HL-60/S4 treated with phorbol 12-myristate 13-acetate at 8.2 ng/mL for 4 days and 3 days (cell line): Measurements from ENCODE around the gene LGALS3.

ENCODE experiments used
- in situ Hi-C: fragments of 300-500 bp; cut with MboI; formaldehyde crosslinking; loops from 2 replicates; pipeline ENCODE4 v1.15.0; 2022; ENCODE audit warnings: low sequenced_read_pairs

Gene LGALS3

GRCh38 chr14:55111122-55111708 lies 17.8 kb upstream of the LGALS3 start:
- in situ Hi-C loops: no loop called here

DNA sequence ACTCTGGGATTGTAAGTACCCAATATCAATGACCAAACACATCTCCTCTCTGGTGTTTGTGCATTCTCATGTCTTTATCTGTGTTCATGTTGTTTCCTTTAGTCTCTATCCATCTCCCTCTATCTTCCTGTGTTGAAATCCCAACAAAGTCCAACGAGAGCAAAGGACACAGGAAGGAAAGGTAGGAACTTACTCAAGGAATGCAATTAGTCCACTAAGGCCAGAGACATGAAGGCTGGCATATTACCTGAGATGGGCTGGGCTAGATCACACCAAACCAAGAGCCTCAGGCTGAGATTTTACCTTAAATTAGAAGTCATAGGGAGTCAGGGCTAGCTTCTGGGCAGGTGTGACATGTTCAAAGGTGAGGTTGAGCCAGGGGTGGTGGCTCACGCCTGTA lies 14.3 kb upstream of the LGALS3 start:
- in situ Hi-C loops: no loop called here

DNA sequence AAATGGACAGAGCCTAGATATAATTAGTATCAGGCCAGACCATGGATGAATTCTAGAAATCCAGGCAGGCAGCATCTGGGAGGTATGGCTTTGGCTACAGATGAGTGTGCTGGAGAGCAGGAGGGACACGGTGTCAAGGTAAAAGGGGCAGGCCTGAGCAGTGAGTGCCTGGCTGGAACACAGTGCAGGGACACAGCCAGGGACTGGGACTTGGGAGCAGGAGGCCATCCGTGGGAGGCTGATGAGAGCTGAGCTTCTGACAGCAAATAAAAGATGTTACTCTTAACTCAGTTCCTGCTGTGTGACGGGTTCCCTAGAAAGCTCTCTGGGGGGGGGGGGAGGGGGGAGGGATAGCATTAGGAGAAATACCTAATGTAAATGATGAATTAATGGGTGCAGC lies 13.6 kb upstream of the LGALS3 start:
- in situ Hi-C loops: no loop called here

DNA sequence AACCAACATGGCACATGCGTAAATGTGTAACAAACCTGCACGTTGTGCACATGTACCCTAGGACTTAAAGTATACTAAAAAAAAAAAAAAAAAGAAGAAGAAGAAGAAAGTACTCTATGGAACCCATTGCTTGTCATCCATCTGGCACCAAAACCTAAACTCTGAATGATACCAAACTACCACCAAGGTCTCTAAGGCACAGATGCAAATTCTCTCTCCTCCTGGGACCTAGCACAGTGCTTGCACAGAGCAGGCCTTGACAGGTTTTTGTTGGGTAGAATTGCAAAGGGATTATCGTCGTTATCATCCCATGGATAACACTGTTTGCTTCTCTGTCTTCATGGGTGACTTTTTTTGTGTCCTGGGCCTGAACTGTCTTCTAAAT lies 13.2 kb upstream of the LGALS3 start:
- in situ Hi-C loops: no loop called here

GRCh38 chr14:55116246-55117030 lies 12.6 kb upstream of the LGALS3 start:
- in situ Hi-C loops: no loop called here

- in situ Hi-C loops: no loop called here
Measured at GRCh38 chr14:55117803-55118441, 11.1 kb upstream of the LGALS3 start.

- in situ Hi-C loops: no loop called here
Measured at GRCh38 chr14:55118761-55119160, 10.3 kb upstream of the LGALS3 start.

- in situ Hi-C loops: no loop called here
Measured at GRCh38 chr14:55120571-55121495, 8.2 kb upstream of the LGALS3 start.

GRCh38 chr14:55121628-55122439 lies 7.2 kb upstream of the LGALS3 start:
- in situ Hi-C loops: no loop called here

DNA sequence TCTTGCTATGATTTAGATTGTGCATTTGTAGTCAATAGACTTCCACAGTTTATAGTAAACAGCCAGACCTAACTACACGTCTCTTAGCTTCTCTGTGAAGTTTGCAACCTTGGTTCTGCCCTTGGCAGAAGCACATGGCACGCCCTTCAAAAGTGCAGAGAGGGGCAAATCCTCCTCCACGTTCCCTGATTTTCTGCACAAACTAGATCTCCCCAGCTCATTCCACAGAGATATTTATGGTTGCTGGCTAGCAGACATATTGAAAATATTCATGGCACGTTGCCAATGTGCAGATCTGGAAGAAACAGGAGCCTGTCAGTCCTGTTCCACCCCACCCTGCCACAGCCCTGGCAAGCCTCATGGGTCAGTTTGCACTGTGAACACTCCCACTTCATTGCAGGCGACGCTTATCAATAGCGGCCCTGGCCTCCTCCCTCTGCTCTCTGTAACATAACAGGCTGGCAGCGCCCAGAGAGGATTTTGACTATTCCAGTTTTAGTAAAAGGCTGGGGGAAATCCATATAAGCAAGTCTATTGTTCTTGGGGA lies 6.5 kb upstream of the LGALS3 start:
- in situ Hi-C loops: no loop called here

- in situ Hi-C loops: no loop called here
Measured at GRCh38 chr14:55123101-55123500, 6.0 kb upstream of the LGALS3 start.

GRCh38 chr14:55123852-55124639 lies 5.0 kb upstream of the LGALS3 start:
- in situ Hi-C loops: no loop called here

- in situ Hi-C loops: no loop called here
Measured at GRCh38 chr14:55124774-55125386, 4.2 kb upstream of the LGALS3 start.

- in situ Hi-C loops: no loop called here
Measured at GRCh38 chr14:55125403-55125802, 3.6 kb upstream of the LGALS3 start.

GRCh38 chr14:55126034-55126433 lies 3.0 kb upstream of the LGALS3 start:
- in situ Hi-C loops: no loop called here

- in situ Hi-C loops: no loop called here
Measured at GRCh38 chr14:55126932-55127459, 2.1 kb upstream of the LGALS3 start.

DNA sequence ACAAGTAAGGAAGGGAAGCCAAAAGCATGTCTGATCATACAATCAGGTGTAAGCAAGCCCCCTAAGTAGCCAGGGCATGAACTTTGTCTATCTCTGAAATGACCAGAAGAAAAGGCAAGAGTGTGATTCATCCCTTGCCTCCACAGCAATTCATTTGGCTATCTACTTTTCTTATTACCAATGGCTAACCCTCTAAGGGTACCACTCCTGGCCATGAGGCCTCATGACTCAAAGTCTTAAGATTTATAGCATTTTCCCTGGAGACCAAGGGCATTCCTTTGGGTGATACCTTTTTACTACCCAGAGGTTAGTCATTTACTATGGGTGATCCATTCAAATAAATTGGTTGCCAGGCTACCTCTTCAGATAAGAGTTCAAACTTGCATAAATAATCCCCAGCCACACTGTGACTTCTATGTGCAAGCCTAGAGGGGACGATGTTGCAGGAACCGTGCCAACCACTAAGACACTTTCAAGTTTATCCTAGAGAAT lies 1.5 kb upstream of the LGALS3 start:
- in situ Hi-C loops: no loop called here

DNA sequence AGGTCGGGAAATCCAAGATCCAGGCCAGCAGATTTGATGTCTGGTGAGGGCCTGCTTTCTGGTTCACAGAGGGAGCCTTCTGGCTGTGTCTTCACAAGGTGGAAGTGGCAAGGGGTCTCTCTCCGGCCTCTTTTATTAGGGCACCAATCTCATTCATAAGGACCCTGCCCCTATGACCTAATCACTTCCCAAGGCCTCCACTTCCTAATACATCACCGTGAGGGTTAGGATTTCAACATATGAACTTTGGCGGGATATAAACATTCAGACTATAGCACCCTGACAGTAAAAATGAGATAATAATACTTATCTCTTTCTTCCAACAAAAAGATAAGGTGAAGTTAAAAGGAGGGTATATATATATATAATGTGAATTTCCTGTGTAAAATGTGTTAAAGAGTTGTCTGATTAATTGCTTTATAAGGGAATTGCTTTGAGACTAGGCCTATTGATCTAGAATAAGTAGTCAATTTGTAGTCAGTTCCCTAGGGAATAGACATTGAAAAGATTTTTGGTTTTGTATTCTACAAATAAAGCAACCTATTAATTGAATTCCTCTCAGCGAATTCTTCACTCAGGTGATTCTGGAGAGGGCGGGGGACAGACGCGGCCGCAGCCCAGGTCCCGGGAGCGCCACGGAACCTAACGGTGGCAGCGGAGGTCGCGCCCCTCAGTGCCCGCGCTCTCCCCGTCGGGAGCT lies 516 bp upstream of the LGALS3 start:
- in situ Hi-C loops: no loop called here
